AG10803 (cell line): ENCODE measurements around the gene CA10.

Experiments used
- DNase-seq: peaks from one replicate; pipeline ENCODE4 v3.0.0; 2010; ENCODE audit warnings: low read depth
- H3K4me3 ChIP-seq: 2 replicates; pipeline ENCODE4 v1.5.1; 2011; ENCODE audit warnings: mild to moderate bottlenecking, low read length, control low read depth
- TF ChIP-seq, protein P1 (sequence below): conservative IDR thresholded peaks from 2 replicates; pipeline ENCODE4 v1.5.1; 2011; ENCODE audit warnings: mild to moderate bottlenecking, low read length, control low read depth, inconsistent platforms

CA10 gene

DNA sequence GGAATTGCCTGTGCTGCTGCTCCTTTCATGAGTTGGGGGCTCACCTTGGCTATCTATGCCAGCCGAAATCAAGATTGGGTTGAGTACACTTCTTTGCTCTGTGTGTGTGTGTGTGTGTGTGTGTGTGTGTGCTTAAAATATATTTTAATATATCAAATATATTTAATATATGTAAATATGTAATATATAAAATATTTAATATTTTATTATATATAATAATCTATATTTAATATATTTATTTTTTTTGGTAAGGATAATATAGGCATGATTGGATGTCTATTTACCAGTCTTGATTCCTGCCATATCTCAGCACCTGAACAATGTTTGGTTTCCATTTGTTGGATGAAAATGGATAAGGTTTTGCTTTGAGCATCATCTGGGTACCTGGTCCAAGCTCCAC, 399.3 kb downstream of the CA10 start:
- TF ChIP-seq, protein P1, sequence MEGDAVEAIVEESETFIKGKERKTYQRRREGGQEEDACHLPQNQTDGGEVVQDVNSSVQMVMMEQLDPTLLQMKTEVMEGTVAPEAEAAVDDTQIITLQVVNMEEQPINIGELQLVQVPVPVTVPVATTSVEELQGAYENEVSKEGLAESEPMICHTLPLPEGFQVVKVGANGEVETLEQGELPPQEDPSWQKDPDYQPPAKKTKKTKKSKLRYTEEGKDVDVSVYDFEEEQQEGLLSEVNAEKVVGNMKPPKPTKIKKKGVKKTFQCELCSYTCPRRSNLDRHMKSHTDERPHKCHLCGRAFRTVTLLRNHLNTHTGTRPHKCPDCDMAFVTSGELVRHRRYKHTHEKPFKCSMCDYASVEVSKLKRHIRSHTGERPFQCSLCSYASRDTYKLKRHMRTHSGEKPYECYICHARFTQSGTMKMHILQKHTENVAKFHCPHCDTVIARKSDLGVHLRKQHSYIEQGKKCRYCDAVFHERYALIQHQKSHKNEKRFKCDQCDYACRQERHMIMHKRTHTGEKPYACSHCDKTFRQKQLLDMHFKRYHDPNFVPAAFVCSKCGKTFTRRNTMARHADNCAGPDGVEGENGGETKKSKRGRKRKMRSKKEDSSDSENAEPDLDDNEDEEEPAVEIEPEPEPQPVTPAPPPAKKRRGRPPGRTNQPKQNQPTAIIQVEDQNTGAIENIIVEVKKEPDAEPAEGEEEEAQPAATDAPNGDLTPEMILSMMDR, result no peak
- DNase-seq, result no peak
- no peak overlapping the region for H3K4me3 ChIP-seq

DNA sequence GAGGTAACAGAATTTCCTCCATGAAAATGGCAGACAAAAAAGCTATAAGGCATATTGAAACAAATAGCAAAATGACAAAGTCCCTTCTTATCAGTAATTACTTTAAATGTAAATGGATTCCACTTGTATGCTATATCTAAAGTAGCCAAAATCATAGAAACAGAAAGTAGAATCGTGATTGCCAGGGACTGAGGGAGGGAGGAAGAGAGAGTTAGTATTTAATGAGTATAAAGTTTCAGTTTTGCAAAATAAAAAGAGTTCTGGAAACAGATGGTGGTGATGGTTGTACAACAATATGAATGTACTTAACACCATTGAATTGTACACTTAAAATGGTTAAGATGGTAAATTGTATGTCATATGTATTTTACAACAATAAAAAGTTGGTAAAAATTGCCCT, 407.4 kb downstream of the CA10 start:
- no peak overlapping the region for H3K4me3 ChIP-seq
- no peak for DNase-seq
- TF ChIP-seq, protein P1, result no peak

DNA sequence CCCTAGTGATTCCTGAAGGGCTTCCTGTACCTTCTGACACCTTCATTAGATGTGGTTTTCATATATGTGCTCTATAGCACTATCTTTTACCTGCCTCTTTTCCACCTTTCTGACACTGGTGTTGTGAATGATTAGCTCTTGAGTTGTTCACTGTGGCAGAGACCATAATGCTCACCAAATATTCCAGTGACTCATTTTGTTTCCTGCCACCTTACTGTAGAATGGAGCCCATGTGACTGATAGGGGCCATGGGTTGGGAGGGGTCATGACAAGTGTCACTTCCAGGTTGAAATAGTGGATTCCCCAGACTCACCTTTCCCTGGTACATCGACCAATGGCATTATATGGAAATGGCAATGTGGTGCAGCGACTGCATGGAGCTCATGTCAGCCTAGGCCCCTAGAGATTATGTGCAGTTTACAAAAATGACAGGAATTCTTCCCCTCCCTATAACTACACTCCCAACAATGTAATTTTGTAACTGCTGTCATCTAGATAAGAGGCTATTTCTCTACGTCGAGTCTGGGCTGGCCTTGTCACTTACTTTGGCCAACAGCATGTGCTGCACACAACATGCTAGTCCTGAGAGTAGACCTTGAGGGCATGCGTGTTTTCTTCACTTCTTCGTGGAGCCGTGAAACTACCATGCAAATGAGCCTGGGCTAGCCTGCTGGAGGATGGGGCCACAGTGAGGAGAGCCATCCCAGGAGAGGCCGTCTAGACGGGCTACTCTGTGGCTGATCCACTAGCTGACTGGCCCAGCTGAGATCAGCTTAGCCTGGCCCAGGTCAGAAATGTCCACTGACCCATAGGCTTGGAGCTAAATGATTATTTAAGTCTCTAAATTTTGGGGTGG, 409.5 kb downstream of the CA10 start:
- no peak overlapping the region for H3K4me3 ChIP-seq
- no peak for DNase-seq
- TF ChIP-seq, protein P1, result no peak

DNA sequence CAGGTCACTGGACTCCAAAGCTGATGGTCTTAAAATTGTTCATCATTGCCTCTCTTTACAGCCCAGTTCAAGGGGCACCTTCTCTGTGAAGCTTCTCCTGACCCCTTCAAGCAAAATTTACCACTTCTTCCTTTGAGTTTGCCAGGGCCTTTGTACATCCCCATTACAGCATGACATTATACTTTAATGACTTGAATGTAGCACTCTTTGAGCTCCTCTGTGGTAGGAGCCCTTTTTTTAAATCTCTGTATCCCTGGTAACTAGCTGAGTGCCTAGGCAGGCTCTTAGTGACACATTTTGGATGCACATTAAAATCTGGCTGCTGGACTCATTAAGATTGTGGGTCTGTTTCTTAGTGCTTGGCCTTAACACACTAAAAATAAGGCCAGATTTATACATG, 412.1 kb downstream of the CA10 start:
- no peak overlapping the region for H3K4me3 ChIP-seq
- DNase-seq, result no peak
- TF ChIP-seq, protein P1, result no peak

DNA sequence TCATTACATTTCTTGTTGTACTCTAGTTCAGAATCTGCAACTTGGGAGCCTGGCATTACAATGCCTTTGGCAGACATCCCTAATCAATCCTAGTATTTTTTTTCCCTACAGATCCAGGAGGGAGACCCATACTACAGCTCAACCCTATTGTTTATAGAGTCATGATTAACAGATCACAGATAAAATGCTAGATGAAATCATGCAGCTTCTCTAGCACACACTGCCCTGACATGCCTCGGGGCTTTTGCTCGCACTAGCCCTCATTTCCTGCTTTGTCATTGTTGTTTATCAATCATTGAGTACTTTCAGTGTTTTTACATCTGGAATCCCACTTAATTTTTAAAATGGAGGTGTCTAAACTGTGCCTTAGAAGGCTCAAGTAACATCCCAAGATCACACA, 412.5 kb downstream of the CA10 start:
- no peak overlapping the region for H3K4me3 ChIP-seq
- TF ChIP-seq, protein P1, result no peak
- DNase-seq, result no peak

DNA sequence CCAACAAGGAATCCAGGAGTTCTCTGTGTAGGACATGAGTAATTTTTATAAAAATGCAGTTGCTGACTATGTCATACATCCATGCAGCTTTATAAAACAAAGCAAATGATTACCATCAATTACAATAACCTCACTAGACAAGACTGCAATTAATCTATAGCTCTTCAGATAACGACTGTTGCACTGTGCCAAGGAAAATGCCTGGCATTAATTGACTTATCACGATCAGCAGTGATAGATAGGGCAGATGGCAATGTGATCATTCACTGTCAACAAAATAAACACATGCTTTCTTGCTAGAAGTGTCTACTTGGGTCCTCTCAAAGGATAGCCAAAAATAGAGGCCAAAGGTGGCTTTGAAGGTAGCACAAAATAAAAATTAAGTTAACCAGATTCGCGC, 415.0 kb downstream of the CA10 start:
- DNase-seq, result no peak
- TF ChIP-seq, protein P1, result no peak

DNA sequence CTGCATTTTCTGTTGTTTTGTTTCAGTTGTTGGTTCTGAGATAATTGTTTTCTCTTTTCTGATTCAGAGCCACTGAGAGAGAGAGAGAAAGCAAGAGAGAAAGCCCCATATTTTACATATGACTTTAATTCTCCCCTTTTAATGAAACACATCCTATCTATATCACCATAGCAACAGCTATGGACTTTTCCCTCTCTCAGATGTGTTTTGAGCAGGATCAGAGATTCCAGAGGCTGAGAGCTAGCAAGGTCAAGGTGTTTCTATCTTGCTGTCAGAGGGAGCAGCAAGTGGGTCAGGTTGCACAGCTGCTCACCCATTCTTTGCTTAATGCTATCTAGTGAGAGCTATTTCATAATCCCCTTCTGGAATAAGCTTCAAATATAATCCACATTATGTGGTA, 415.9 kb downstream of the CA10 start:
- TF ChIP-seq, protein P1, result no peak
- H3K4me3 ChIP-seq, result no peak overlapping the region
- no peak for DNase-seq

More for the DNA sequence above, 415.0 kb downstream of the CA10 start:
- H3K4me3 ChIP-seq, result no peak overlapping the region
